ENCODE results near the gene CD40LG.

Gene CD40LG

GRCh38 chrX:136694431-136695087 is 46.6 kb downstream of the CD40LG start:
- TF ChIP-seq CTCF (IDR thresholded peaks at IDR 0.05; ENCODE audit: insufficient read depth, missing control alignments), result peak; percentile 73
- peak; percentile 55 for FAIRE-seq
- no peak for DNase-seq (ENCODE audit: insufficient read length, low spot score)

DNA sequence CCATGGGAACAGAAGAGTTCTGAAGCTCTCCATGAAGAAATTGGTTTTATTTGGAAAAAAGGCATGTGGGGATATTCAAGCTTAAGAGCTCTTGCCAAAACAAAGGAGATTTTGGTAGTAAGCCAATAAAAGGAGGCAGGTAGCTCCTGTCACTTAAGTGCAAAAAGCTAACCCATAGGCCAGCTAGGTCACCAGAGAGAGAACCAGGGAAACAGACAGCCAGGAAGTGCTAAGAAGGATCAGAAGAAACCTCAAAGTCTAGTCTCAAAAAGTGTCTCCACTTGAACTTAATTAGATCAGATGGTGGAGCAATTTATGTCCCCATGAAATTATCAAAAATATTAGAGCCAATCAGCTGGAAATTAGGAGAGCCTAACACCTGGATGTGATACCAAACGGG is 49.2 kb downstream of the CD40LG start:
- no peak for FAIRE-seq
- TF ChIP-seq CTCF (IDR thresholded peaks at IDR 0.05; ENCODE audit: insufficient read depth, missing control alignments), result no peak

DNA sequence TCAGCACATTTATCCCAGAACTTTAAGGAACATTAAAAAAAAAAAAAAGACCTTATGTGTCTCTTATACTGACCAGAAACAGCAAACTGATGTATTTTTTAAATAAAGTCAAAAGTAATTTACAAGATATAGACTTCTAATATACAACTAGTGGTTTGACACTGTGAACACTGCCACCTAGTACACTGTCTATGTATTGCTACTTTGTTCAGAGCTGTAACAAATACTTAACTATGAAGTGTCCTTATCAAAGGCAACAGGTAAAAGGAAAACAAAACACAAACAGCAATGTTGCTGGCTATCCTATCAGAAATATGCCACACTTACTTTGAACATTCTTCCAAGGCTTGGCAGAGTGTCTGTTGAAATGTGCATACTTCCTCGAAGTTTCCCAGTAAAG is 60.4 kb downstream of the CD40LG start:
- no peak for DNase-seq (ENCODE audit: insufficient read length, low spot score)
- peak; percentile 28 for TF ChIP-seq CTCF (IDR thresholded peaks at IDR 0.05; ENCODE audit: insufficient read depth, missing control alignments)
- no peak for FAIRE-seq

More for the DNA sequence above, 49.2 kb downstream of the CD40LG start:
- DNase-seq (ENCODE audit: insufficient read length, low spot score), result no peak
